ENCODE measurements around the gene ARFIP2.

The ARFIP2 gene

DNA sequence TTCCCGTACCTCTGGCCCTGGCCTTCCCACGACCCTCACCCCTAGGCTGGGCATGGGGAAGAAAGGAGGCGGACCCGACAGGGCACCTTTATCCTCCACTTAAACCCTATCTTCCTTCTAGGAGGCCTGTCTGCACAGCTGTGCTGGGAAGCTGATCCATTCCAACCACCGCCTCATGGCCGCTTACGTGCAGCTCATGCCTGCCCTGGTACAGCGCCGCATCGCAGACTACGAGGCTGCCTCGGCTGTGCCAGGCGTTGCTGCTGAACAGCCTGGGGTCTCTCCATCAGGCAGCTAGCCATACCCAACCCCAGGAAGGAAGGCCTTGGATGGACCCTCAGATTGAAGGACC lies 769 bp upstream of the ARFIP2 start:
- no peak for DNase-seq (ENCODE audit: low read depth)

DNA sequence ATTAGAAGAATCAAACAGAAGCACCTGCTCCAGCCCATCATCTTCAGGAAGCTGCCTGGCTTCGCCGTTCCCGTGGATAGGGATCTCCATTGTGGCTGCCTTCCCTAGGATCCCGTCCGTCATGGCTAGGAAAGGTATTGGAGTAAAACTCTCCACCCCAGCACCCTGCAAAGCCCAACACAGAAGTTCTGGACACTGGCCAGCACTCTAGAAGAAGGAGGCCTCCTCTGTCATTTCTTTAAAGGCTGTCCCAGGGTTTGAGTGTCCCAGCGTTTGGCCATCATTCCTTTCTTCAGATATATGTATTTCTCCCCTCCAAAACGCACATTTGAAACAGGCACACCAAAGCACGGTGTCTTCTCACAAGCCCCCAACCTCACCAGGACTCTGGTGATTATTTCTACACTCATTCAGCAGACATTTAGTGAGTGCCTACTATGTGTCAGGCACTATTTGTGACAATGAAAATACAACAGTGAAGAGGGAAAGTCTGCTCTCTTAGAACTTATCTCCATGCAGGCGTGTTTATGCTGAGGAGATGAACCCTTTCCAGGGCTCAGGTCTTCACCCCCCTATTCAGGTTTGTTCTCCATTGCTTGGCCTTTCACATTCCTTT lies 724 bp downstream of the ARFIP2 start:
- DNase-seq (ENCODE audit: low read depth), result no peak

DNA sequence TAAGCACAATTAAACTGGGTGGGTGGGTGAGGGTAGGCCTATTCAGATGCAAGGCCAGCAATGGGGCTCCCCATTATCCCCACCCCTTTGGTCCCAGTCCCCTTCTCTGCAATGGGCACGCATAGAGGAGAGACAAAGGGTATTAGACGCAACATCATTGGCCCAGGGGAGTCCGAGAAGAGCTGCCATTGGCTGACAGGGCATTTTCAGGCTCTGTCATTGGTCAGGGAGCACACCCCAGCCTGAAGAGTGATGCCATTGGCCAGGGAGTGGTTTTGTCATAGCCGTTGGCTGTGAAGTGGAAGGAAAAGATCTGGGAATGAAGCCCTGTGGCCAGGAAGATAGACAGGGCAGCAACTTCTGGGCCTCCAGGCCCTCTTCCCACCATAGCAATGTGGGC lies 4.6 kb downstream of the ARFIP2 start:
- DNase-seq (ENCODE audit: low read depth), result no peak

DNA sequence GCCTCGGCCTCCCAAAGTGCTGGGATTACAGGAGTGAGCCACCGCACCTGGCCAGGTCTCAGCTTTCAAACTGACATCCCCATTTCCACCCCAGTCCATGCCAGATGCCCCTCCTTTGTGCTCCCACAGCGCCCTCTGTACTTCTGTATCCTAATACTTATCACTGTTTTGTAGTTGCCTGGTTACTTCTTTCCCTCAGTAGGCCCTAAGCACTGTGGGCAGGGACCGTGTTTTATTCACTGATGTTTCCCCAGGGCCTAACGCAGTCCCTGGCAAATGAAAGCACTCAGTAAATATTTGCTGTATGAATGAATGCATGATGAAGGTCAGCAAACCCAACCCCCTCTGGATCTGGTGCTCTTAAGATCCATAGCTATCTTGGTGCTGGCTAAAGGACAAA lies 5.2 kb downstream of the ARFIP2 start:
- DNase-seq (ENCODE audit: low read depth), result no peak

DNA sequence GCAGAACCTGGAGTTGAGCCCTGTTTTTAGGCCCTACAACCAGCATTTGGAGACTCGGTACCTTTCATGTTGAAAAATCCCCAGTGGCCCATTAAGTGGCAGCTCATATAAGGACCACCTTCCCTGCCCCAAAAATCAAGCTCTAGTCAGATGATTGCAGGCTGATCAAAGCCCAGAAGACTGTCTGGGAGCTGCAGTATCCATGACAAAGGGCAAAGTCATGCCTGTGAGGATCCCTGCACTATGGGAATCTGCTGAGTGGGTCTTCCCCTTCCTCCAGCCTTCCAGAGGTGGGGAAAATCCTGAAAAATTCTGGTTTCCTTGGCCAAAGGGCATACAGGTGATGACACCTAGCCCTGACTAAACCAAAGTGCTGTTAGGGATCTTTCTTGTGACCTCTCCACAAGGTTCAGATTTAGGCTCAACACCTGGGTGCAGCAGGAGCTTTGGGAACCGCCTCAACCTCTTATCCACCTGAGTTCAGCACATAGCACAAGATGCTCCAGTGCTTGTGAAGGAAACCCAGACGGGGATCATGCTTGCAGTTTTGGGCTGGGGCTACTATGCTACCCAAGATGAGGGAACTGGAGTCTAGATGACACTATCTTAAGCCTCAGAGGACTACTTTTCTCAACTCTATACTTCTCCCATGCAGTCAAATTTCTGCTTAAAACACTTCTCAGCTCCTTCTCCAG lies 6.2 kb downstream of the ARFIP2 start:
- no peak for DNase-seq (ENCODE audit: low read depth)

DNA sequence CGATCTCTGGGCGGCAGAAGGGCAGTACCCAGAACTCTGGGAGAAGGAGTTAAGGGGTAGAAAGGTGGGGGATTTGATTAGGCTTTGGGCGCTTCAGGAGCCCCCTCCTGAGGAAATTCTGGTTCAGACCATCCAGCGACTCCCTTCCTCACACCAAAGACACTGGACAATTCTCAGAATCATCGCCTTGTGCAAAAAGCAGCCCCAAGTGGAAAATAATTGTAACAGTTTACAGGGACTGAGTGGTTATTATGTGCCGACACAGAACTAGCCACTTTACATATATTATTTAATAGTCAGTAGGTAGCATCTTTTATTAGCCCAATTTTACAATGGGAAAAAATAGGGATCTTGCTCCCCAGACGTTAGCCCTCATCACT lies 6.7 kb downstream of the ARFIP2 start:
- no peak for DNase-seq (ENCODE audit: low read depth)

DNA sequence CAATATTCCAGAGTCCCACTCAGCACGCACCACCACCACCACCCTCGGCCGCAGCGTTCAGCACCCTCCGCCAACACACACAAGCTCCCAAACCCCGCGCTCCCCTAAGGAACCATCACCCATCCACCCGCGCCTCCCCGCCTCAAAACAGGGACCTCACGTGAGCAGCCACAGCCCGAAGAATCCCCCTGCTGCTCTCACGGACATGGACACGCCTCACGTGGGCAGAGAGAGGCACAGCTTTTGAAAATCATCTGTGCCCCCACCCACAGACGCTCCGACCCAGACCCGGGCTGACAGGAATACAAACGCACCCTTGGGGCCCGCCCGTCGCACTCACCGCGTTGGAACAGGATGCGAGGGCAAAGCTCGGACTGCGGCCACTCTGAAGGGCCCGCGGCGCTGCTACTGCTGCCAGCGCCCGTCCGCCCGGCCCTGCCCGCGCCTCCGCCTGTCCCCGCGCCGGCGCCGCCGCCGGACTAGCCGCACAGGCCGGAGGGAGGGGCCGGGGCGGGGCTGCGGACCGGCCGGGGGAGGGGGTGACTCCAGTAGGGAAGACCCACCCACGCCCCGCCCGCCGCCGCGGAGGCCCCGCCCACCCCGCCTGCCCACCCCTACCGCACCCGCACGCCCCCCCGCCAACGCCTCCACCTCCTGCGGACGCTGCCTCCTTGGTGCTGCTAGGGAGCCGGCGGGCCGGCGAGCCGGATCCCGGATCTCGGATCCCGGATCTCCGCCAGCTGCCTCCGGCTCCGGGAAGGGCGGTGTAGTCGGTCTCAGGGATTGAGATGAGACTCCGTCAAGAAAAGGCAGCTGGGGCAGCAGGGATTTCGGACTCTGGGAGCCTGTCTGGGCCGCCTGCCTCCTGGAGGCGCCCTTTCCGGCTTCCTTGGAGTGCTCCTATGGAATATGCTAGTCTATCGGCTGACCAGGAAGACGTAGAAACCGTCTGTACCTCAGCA lies 7.4 kb downstream of the ARFIP2 start, which contains the start of gene TRIM3:
TSS of gene TRIM3 (minus strand) at position 491 of the 962 bp plus-strand sequence. CDS start 8,246 bp downstream, outside the sequence.
- peak; percentile 48 for DNase-seq (ENCODE audit: low read depth)

DNA sequence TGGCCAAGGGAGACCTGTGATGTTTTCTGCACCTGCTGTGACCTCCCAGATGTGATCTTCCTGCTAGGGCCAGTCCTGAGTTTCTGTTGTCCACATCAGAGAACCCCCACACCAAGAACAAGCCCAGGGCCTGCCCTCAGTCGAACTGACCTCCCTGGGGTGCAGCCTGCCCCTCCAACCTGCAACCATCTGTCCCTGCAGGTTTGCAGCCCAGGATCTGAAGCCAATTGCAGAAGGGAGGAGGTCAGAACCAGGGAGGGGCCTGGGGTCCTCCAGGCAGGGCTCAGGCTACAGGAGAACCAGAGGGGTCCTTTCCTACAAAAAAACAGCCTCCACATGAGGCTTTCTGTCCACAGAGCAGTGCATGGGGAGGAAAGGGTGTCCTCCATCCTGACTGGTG lies 8.2 kb downstream of the ARFIP2 start:
- no peak for DNase-seq (ENCODE audit: low read depth)

DNA sequence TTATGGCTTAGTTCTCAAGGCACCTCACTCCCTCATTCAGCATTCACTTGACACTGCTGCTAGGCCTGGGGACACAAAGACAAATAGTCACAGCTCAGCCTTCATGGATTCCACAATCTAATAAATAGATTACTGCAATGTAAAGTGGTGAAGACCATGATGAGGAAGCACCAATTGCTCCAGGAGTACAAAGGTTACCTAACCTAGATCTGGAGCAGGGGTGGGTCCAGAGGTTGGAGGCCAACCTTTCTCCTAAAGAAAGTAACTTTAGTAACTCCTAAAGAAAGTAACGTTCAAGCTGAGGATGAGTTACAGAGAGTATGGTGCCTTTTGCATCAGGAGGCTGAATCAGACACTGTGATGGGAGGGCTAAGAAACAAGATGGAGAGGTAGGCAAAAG lies 11.5 kb downstream of the ARFIP2 start:
- DNase-seq (ENCODE audit: low read depth), result no peak

DNA sequence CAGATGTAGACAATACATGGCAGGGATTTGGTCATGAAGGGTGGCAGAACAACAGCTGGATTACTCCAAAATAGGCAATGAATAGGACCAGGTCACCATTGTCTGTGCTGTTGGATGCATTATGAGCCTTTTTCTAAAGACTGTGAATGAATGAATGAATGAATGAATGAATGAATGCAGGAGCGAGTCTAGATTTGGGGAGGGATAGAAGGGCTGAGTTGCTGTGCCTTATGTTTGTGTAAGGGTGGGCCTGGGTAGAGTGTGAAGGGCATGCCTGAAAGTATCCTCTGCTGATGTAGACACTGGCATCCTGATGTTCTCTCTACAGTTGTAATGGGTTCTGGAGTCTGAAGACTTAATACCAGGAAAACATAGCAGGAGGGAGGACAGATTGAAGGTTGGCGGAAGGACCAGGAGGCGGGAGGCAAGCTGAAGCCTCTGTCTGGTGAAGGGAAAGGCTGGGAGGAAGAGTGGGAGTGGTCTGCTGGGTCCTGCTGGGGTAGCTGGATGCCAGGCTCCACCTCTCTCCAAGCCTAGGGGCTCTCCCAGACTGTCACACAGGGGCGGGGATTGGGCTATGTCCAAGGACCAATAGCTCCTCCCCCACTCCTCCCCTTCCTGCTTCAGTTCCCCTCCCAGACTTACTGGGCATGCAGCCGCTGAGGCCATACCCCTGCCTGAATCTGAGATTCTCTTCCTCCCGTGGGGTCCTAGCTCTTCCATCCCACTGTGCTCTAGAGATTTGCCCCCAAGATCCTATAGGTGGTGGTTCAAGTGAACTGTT lies 12.2 kb downstream of the ARFIP2 start:
- DNase-seq (ENCODE audit: low read depth), result no peak

DNA sequence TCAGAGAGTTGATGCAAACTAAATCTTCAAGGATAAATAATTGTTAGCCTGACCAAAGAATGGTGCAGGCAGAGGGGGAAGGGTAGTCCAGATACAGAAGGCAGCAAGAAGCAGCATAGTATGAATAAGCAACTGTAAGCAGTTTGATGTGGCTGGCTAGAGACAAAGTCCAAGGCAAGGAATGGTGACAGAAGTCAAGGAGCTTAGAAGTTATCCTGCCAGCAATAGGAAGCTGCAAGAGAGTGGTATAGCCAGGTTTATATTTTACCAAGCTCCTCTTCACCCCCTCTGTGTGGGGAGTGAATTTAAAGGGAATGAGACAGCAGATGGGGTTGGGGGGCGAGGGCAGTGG lies 22.1 kb downstream of the ARFIP2 start:
- DNase-seq (ENCODE audit: low read depth), result no peak

DNA sequence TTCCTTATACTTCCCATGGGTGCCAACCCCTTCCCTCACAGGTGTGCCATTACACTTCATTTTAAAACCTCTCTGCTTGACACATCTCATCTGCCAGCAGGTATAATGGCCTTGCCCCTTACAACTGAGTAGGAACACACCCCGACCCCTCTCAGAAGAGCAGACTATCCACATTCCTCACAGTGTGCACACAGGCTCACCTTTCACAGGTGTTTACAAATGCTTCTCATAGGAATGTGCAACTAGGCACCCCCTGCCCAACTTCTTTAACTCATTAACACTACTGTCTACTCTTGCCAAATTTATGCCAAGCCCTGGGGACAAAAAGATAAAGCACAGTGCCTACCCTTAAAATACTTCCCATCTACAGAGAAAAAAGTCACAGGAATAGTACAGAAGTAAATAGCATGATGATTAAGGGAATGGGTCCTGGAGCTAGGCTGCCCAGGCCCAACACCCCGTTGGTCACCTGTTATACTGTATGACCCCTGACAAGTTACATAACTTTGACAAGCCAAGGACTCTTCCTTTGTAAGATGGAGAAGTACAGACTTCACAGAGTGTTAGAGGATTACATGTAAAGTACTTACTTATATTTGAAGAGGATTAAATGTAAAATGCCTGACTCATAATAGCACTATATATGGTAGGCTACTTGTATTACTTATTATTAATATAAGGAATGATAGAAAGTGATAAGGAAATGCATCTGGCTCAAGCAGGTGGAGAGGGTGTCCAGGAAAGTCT lies 22.6 kb downstream of the ARFIP2 start:
- DNase-seq (ENCODE audit: low read depth), result no peak

DNA sequence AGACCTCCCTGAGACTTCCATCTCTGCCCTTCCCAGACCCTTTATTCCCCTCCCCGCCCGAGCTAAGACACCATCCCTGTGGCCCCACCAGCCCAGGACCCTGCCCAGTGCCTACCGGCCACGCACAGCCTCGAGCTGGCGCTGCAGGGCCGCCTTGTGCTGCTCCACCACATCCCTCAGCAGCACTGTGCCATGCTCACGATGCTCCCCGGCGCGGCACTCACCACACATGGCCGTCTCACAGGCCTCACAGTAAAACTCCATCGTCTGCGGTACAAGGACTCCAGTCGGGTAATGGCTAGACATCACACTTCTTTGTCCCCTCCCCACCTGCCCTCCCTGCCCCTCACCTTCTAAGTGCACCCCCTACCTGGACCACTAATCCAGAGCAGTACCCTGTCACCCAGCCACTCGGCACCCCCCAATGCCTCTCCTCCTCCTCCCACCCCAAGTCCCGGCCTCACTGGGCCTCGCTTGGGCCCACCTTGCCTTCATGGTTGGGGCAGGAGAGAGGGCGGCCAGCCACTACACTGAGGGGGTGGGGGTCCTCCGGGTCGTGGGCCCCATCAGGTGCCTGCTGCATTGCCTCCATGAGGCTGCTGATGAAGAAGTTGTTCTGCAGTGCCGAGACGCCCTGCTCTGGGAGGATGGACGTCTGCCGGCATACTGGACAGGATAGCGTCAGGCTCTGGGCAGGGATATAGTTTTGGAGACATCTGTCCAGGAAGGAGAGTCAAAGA lies 23.4 kb downstream of the ARFIP2 start:
- no peak for DNase-seq (ENCODE audit: low read depth)

DNA sequence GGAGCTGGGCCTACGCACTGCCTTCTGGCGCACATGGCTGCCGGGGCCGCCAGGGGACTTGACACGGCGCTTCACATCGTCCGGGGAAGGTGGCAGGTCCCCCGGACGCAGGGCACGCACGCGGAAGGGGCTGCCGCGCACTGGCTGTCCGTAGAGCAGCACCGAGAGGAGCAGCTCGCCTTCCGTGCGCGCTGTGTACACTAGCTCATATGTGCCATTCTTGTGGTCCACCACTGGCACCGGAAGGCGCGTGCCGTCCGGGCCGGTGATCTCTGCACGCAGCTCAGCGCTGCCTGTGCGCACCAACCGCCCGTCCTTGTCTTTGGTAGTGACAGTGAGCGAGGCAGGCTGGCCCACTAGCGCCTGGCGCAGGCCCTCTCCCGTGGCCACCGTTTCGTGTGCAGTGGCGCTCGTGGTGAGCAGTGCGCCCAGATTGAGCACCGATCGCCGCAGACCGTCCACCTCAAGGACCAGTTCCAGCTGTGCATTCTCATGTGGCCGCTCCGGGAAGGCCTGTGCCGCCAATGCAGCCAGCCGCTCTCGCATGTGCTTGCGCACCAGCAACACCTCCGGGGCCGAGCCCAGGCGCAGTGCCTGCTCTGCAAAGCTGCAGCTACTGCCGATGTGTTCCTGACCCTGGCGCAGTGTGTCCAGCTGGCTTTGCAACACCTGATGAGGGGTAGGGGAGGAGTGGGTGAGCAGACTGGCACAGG lies 24.6 kb downstream of the ARFIP2 start:
- no peak for DNase-seq (ENCODE audit: low read depth)

DNA sequence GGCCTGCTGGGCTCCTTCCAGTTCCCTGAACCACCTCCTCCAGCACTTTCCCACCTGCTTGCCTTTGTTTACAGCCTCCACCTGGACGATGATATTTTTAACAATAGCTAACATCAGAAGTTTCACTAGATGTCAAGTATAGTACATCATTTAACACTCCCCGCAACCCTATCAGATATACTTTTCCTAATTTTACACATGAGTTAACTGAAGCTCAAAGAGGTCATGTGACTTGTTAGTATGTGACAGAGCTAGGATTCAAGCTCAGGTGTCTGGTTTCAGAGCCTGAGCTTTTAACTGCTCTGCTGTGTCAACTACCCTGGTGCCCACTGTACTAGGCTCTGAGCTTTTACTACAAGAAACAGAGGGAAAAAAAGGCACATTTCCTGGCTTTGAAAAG lies 26.1 kb downstream of the ARFIP2 start:
- DNase-seq (ENCODE audit: low read depth), result no peak

DNA sequence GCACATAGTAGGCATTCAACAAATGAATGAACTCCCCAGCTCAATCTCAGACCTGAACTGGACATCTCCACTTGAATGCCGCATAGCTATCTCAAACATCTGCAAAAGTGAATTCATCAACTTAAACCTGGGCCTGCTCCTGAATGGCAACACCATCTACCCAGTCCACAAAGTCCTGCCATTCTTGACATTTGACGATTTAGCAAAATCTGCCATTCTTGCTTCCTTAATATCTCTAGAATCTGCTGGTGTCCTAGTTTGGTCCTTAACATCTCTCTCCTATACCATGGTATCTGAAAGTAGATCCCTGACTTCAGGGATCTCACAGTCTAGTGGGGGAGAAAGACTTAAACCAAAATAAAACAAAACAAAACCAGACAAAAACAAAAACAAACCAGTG lies 28.0 kb downstream of the ARFIP2 start:
- no peak for DNase-seq (ENCODE audit: low read depth)

DNA sequence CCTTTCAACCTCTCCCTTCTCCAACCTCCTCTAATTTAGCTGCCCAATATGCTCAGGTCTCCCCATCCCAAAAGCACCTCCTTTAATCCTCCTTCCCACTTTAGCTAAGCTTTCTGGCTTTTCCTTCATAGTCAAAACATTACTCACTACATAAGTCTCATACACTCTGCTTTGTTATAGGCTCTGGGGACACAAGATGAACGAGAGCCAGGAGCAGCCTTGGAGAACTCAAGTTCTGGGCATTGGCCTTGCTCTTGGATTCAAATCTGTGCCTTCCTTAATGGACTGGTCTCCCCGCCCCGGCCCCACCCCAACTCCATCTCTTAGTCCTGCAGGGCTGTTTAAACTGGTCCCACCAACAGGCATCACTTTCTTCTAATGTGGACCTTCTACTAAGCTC lies 28.9 kb downstream of the ARFIP2 start:
- no peak for DNase-seq (ENCODE audit: low read depth)

DNA sequence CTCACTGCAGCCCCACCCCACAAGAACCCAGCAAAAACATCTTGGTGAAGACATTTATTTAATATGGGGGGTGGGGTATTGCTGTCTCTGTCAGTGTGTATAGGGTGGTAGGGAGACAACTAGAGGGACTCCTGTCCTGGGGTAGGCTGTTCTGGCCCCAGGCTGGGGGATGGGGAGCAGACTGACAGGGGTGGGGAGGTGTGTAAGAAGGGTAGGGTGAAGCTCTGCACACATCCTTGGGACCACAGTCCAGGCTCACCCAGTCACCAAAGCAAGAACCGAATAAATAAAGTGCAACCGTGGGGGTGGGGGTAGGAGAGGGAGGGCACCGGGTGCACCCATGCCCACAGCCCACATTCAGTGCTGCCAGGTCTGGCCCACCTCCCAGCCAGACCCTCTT lies 32.6 kb downstream of the ARFIP2 start:
- DNase-seq (ENCODE audit: low read depth), result no peak

DNA sequence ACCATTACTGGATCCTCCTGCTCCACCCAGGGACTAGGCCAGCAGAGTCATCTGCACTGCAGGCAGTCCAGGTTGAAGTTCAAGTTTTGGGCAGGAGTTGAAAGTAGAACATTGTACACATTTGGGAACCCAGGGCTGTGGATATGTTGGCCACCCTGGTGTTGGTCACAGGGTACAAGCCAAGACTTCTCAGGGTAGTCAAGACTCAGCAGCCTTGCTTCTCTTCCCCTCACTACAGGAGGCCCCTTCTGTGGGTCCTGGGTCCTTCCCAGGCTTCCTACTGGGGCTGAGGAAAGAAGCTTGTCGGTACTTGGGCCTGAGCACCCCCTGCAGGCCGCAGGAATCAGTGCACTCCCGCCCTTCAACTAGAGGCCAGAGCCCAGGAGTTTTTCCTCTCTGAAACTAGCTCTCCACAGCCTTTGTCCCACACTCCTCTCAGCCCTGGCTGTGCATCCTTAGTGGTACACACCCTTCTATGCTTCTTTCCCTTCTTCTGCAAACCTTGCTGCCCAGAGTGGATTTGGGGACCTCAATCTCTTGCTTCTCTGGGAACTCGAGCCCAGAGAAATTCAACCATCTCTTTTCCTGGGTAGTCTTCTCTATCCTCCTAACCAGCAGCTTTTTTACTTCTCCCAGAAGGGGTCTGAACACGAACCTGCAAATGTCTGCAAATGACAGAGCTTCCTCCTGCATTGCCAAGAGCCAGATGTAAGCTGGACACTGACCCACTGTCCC lies 37.7 kb downstream of the ARFIP2 start:
- DNase-seq (ENCODE audit: low read depth), result peak; percentile 15

DNA sequence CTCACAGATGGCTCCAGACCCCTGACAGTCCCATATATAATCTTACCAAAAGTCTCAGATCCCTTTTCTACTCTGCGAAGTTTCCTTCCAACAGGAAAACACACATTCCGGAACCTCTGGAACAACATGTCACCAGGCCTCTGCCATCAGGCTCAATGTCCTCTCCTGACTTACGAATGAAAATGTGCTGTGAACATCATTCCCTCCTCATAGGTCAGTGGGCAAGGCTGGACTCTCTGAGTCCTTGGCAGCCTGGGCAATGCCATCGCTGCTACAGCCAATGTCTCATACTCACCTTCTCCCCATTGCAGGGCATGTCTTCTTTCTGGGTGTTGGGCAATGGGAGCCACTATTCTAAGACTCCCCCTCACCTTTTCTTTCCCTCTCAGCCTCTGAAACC lies 38.7 kb downstream of the ARFIP2 start:
- DNase-seq (ENCODE audit: low read depth), result no peak
